Adipose tissue (tissue), 3 donors: ENCODE data around the gene UBE2C. TPM values are rescaled to one million over a fixed set of nuclear protein-coding genes. Genes with fewer than 3 reads are reported as not detected.

ENCODE experiments used
- H3K27ac ChIP-seq: one replicate; pipeline ENCODE4 v1.5.1; 2013; ENCODE audit warnings: low read depth, low read length
- WGBS, 3 donors: extraction: QIAGEN DNeasy Blood & Tissue Kit; methylation state at CpG; one replicate each; pipeline ENCODE4 v1.1.7; 2013; 5-methylcytosine and 5-hydroxymethylcytosine counted together
- polyA plus RNA-seq, 3 donors: library from polyadenylated mRNA; stranded (reverse); fragments of 200-250 nt; gene quantifications; one replicate each; pipeline ENCODE4 v1.2.3, GENCODE V29; 2013
- donor health status: healthy with polysubstance abuse.
- donor health status: Bipolar disorder and iron deficiency.
- donor health status: healthy.

The UBE2C gene
- polyA plus RNA-seq, 3 donors: 0.55 to 3.5 (median 1.1) TPM

DNA sequence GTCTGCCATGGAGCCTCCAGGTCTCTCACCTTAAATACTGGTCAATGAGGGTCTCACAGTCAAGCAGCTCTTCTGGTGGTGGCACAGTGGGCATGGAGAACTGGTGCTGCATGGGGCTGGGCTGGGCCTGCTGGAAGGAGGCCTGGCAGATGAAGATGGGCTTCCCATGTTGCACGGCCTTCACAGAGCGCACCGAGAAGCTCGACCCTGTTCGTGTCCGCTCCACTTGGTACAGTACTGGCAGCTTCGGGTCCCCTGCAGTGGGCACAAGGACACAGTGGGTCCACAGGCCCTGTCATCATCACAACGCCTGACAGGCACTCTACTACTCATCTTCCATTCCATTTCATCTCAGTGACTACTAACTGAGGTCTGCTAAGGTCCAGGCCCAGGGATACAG, 36.0 kb downstream of the UBE2C start:
- 93 to 98% (median 96%) methylated on average over 8 of the region's 8 CpGs for WGBS, 3 donors
- H3K27ac ChIP-seq: no peak overlapping the region

DNA sequence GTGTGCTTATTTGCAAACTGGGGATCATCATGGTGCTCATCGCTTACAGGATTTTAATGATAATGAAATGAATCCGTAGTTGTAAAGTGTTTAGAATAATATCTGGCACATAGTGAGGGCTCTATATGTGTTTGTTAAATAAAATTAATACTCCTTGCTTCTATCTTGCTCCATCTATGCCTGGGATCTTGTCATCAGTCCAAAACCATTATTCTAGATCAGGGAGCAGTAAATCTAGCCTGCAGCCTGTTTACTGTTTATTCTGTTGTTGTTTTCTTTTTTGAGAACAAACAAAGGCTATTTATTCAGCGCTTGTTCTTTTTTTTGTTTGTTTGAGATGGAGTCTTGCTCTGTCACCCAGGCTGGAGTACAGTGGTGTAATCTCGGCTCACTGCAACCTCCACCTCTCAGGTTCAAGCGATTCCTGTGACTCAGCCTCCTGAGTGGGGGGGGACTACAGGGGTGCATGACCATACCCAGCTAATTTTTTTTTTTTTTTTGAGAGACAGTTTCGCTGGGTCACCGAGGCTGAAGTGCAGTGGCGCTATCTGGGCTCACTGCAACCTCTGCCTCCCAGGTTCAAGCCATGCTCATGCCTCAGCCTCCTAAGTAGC, 36.6 kb downstream of the UBE2C start:
- H3K27ac ChIP-seq: no peak overlapping the region

GRCh38 chr20:45850238-45850637, 37.8 kb downstream of the UBE2C start:
- 95 to 100% (median 97%) methylated on average over 2 of the region's 2 CpGs for WGBS, 3 donors
- H3K27ac ChIP-seq: no peak overlapping the region

More for the DNA sequence above, 36.6 kb downstream of the UBE2C start:
- 94 to 95% (median 94%) methylated on average over 8 of the region's 8 CpGs for WGBS, 3 donors

GRCh38 chr20:45850926-45851325, 38.5 kb downstream of the UBE2C start:
- H3K27ac ChIP-seq: no peak overlapping the region
- WGBS, 3 donors: 48 to 100% (median 88%) methylated on average over 1 of the region's 1 CpG

GRCh38 chr20:45851501-45851900, 39.1 kb downstream of the UBE2C start:
- no peak overlapping the region for H3K27ac ChIP-seq

GRCh38 chr20:45852326-45852725, 39.9 kb downstream of the UBE2C start:
- 96 to 99% (median 97%) methylated on average over 6 of the region's 6 CpGs for WGBS, 3 donors
- no peak overlapping the region for H3K27ac ChIP-seq

DNA sequence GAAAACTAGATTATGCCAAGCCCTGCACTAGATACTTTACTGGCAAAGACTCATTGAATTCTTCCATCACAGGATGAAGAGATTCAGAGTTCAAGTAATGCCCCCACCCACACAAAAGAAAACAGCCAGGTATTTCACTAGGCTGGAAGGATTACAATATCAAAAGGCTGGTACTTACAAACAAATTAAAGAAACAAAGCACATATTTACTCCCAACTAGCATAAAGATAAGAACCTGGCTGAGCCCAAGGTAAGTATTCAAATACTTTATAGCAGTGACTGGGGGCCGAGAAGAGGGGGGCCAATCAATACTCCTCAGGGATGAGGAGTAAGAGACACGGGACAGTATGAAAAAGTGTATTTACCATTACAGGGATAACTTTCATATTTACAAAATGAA, 41.0 kb downstream of the UBE2C start:
- H3K27ac ChIP-seq: no peak overlapping the region
- WGBS, 3 donors: 27 to 87% (median 84%) methylated on average over 2 of the region's 2 CpGs

DNA sequence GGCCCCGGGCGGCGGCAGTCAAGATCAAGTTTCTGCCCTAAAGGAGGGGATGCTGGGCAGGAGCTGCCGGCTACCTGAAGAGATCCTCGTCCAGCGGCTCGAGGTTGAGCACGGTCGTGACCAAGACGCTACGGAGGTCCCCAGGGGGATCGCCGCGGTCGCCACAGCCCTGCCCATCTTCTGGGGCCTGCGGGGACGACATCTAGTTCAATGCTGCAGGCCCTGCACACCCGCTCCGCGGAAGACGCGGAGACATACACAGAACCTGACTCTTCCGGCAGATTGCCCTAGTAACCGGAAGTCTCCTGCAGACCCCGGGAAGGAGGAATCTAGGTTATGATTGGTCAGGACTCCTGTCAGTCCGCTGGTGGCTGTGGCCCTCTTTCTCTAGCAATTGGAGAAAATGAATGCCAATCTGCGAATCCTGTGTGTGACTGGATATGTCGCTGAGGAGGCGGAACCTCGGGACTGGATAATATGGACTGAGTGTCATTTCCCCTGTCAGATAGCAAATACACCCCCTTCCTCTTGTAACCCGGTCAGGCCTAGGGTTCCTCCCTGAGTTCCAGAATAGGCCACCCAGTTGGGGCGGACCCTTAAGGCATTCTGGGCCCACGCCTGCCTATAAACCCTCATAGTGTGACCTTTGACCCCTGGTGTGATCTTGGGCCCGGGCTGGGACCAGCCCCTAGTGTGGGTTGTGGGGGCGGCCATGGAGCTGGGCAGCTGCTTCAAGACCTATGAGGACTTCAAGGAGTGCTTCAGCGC, 44.9 kb downstream of the UBE2C start, which contains the start of the genes ACOT8 and ZSWIM3:
TSS of gene ACOT8 (minus strand) at position 279 of the 768 bp plus-strand sequence. CDS start at position 202, 77 bp downstream.
TSS of gene ZSWIM3 (plus strand) at position 501 of the 768 bp plus-strand sequence. CDS start at position 713, 212 bp downstream.
- no peak within 1 kb of the TSS for H3K27ac ChIP-seq
- 0 to 1% (median 0%) methylated on average over 35 to 36 of the region's 36 CpGs for WGBS, 3 donors

DNA sequence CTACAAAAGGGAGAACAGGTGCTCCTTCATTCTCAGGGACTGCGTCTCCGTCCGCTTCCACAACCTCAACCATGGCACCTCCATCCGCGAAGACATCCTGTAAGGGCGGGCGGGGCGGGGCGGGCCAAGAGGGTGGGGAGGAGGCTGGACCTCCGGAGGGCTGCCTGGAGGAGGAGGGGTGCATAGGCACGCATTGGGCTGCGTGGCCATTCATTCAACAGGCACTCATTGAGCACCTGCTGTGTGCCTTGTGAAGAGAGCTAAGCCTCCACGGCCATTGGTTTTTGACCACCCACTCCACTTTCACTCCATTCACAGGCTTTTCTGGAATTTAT, 45.4 kb downstream of the UBE2C start:
- no peak overlapping the region for H3K27ac ChIP-seq
- WGBS, 3 donors: 5 to 15% (median 11%) methylated on average over 12 to 13 of the region's 13 CpGs

- H3K27ac ChIP-seq: no peak overlapping the region
- WGBS, 3 donors: 89 to 97% (median 94%) methylated on average over 5 of the region's 5 CpGs
Measured at GRCh38 chr20:45859916-45860315, 47.5 kb downstream of the UBE2C start.

DNA sequence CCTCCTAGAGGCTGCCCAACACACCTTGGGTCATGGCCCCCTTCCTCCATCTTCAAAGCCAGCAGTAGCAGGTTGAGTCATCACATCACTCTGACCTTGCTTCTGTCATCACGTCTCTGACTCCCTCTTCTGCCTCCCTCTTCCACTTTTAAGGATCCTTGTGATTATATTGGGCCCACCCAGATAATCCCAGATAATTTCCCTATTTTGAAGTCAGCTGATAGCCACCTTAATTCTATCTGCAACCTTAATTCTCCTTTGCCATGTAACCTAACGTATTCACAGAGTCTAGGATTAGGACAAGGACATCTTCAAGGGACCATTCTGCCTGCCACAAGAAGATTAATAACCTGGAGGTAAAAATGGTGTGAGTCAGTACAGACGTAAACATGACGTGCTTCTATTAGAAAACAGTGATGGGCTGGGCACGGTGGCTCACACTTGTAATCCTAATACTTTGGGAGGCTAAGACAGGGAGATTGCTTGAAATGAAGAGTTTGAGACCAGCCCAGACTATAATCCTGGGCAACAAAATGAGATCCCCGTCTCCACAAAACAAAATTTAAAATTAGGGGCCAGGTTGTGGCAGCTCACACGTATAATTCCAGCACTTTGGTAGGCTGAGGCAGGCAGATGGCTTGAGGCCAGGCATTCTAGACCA, 48.2 kb downstream of the UBE2C start:
- WGBS, 3 donors: 66 to 76% (median 74%) methylated on average over 7 of the region's 7 CpGs
- no peak overlapping the region for H3K27ac ChIP-seq

- no peak overlapping the region for H3K27ac ChIP-seq
- WGBS, 3 donors: 82 to 97% (median 93%) methylated on average over 7 of the region's 7 CpGs
Measured at GRCh38 chr20:45861221-45862075, 49.0 kb downstream of the UBE2C start.

DNA sequence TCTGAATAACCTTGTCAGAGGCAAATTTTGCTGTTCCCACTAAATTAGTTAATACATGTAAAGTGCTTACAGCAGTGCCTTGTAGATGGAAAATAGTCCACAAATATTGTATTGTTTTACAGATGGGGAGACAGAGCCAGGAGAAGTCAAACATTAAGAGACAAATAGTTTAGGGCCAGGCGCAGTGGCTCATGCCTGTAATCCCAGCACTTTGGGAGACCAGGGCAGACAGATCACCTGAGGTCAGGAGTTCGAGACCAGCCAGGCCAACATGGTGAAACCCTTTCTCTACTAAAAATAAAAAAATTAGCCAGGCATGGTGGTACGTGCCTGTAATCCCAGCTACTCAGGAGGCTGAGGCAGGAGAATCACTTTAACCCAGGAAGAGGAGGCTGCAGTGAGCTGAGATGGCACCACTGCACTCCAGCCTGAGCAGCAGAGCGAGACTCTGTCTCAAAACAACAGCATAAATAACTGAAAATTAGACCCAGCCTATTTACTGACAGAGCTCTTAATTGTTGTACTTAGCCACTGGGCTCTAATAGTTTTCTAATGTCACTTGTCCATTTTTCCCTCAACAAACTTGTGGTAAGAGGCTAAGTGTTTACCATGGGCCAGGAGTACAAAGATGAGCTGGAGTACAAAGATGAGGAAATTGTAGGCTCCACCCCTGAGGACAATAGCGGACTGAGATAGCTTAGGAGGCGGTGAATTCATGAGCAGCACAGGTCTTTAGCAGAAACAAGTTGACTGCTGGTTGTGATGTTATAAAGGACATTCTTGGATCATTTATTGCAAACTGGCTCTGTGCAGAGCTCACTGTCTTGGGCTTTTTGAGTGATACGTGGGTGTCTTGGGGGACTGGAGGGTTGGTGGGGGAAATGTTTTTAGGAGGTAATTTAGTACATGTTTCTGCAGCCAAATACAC, 51.4 kb downstream of the UBE2C start:
- no peak overlapping the region for H3K27ac ChIP-seq
- 84 to 93% (median 90%) methylated on average over 7 of the region's 7 CpGs for WGBS, 3 donors

DNA sequence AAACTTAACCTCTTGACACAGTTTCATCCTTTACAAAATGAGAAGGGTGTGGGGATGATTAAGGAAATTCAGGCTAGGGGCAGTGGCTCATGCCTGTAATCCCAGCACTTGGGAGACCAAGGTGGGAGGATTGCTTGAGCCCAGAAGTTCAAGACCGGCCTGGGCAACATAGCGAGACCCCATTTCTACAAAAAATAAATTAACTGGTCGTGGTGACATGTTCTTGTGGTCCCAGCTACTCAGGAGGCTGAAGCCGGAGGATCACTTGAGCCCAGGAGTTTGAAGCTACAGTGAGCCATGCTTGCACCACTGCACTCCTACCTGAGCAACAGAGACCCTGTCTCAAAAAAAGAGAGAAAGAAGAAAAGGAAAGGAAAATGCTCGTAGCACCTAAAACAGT, 54.0 kb downstream of the UBE2C start:
- 95 to 96% (median 95%) methylated on average over 5 of the region's 5 CpGs for WGBS, 3 donors
- H3K27ac ChIP-seq: no peak overlapping the region
